ENCODE data around the gene SIRT1.

- TF ChIP-seq ZNF384 (IDR thresholded peaks at IDR 0.05) (no peak), HDGF (IDR thresholded peaks at IDR 0.05; ENCODE audit: borderline replicate concordance) (no peak), BHLHE40 (IDR thresholded peaks at IDR 0.05; ENCODE audit: borderline replicate concordance) (no peak), PKNOX1 (IDR thresholded peaks at IDR 0.05) (no peak)
Measured at GRCh38 chr10:67917679-67918078, 33.2 kb downstream of the SIRT1 start.

Data from HEK293T (cell line).